KMS-11 (cell line): ENCODE data around the gene GCHFR.

Source experiments
- H2AFZ ChIP-seq: fragments of 200-600 bp; sonication (generic); 2 replicates; pipeline ENCODE4 v1.6.1; 2016; ENCODE audit warnings: antibody characterized with exemption, mixed run types, low read depth
- H3K27ac ChIP-seq: fragments of 200-600 bp; sonication (generic); 2 replicates; pipeline ENCODE4 v1.6.1; 2016; ENCODE audit warnings: mild to moderate bottlenecking, mixed run types
- H3K27me3 ChIP-seq: fragments of 200-600 bp; sonication (generic); 2 replicates; pipeline ENCODE4 v1.6.1; 2017; ENCODE audit warnings: mild to moderate bottlenecking, low read depth, mixed run types, moderate library complexity; ENCODE audit not compliant: insufficient read depth
- H3K36me3 ChIP-seq: fragments of 200-600 bp; sonication (generic); 2 replicates; pipeline ENCODE4 v1.6.1; 2017; ENCODE audit warnings: mild to moderate bottlenecking, mixed run types; ENCODE audit not compliant: insufficient read depth
- H3K4me1 ChIP-seq: fragments of 200-600 bp; sonication (generic); 2 replicates; pipeline ENCODE4 v1.6.1; 2016; ENCODE audit warnings: mild to moderate bottlenecking, low read depth, mixed run types; ENCODE audit not compliant: poor library complexity, severe bottlenecking
- H3K4me2 ChIP-seq: fragments of 200-600 bp; sonication (generic); 2 replicates; pipeline ENCODE4 v1.7.0; 2016; ENCODE audit warnings: mild to moderate bottlenecking, mixed run types
- H3K4me3 ChIP-seq: fragments of 200-600 bp; sonication (generic); IDR thresholded peaks from 2 replicates; pipeline ENCODE4 v1.6.1; 2017; ENCODE audit warnings: low read depth, low read length, mixed read lengths; ENCODE audit not compliant: insufficient read depth
- H3K79me2 ChIP-seq: fragments of 200-600 bp; sonication (generic); 2 replicates; pipeline ENCODE4 v1.6.1; 2016; ENCODE audit warnings: low read depth, mixed run types; ENCODE audit not compliant: insufficient read depth
- H3K9ac ChIP-seq: fragments of 200-600 bp; sonication (generic); 2 replicates; pipeline ENCODE4 v1.6.1; 2016; ENCODE audit warnings: mild to moderate bottlenecking, mixed run types
- H4K20me1 ChIP-seq: fragments of 200-600 bp; sonication (generic); 2 replicates; pipeline ENCODE4 v1.6.1; 2016; ENCODE audit warnings: mild to moderate bottlenecking, mixed run types; ENCODE audit not compliant: insufficient read depth
- TF ChIP-seq, protein P1 (sequence below): fragments of 200-600 bp; sonication (generic); conservative IDR thresholded peaks from 2 replicates; pipeline ENCODE4 v1.6.1; 2017; ENCODE audit warnings: low read depth, mild to moderate bottlenecking, antibody characterized with exemption, low read length, moderate library complexity, mixed read lengths

Gene GCHFR

GRCh38 chr15:40747685-40748631 is 15.9 kb upstream of the GCHFR start:
- H3K79me2 ChIP-seq = peaks cover 14% of the 10 kb centered on the region
- no peak overlapping the region for H3K4me3 ChIP-seq
- peak overlapping the region; percentile 9; the same call in 1 of the 2 replicates for H3K4me2 ChIP-seq
- H3K4me1 ChIP-seq = peaks cover 66% of the 10 kb centered on the region
- TF ChIP-seq, protein P1, sequence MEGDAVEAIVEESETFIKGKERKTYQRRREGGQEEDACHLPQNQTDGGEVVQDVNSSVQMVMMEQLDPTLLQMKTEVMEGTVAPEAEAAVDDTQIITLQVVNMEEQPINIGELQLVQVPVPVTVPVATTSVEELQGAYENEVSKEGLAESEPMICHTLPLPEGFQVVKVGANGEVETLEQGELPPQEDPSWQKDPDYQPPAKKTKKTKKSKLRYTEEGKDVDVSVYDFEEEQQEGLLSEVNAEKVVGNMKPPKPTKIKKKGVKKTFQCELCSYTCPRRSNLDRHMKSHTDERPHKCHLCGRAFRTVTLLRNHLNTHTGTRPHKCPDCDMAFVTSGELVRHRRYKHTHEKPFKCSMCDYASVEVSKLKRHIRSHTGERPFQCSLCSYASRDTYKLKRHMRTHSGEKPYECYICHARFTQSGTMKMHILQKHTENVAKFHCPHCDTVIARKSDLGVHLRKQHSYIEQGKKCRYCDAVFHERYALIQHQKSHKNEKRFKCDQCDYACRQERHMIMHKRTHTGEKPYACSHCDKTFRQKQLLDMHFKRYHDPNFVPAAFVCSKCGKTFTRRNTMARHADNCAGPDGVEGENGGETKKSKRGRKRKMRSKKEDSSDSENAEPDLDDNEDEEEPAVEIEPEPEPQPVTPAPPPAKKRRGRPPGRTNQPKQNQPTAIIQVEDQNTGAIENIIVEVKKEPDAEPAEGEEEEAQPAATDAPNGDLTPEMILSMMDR = no peak
- peak overlapping the region; percentile 24; the same call in 1 of the 2 replicates for H3K27ac ChIP-seq
- H4K20me1 ChIP-seq = no peaks in the 10 kb centered on the region
- no peaks in the 10 kb centered on the region for H3K27me3 ChIP-seq
- H2AFZ ChIP-seq = no peak overlapping the region
- no peak overlapping the region for H3K9ac ChIP-seq
- peaks cover 2% of the 10 kb centered on the region; the same call in 1 of the 2 replicates for H3K36me3 ChIP-seq

GRCh38 chr15:40749151-40749630 is 14.7 kb upstream of the GCHFR start:
- Histone ChIP-seq H3K9ac (no peak overlapping the region), H3K4me1 (peaks cover 65% of the 10 kb centered on the region), H3K27ac (no peak overlapping the region), H3K4me2 (no peak overlapping the region), H3K36me3 (peaks cover 2% of the 10 kb centered on the region; the same call in 1 of the 2 replicates), H3K79me2 (peaks cover 26% of the 10 kb centered on the region), H3K27me3 (no peaks in the 10 kb centered on the region), H4K20me1 (no peaks in the 10 kb centered on the region), H2AFZ (no peak overlapping the region), H3K4me3 (no peak overlapping the region)
- TF ChIP-seq, protein P1 = no peak

DNA sequence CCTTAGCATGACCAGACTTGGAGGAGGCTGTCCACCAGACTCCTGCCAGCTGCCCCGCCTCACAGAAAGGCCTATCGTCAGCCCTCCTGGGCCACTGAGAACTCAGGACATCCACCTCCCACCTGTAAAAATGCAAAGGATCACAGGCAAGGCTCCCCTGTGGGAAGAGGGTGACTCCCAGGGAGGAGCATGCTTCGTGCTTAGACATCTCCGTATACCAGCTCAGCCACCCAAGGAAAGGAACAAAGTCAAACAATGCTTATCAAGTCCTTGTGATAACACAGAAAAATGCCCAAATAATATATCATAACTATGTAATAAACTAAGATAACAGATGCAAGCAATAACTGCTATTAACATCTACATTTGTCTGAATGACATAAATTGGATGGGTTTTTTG is 13.0 kb upstream of the GCHFR start:
- no peak overlapping the region for H2AFZ ChIP-seq
- H3K9ac ChIP-seq = no peak overlapping the region
- H3K27ac ChIP-seq = no peak overlapping the region
- TF ChIP-seq, protein P1 = no peak
- H3K4me1 ChIP-seq = peaks cover 53% of the 10 kb centered on the region
- H4K20me1 ChIP-seq = no peaks in the 10 kb centered on the region
- no peak overlapping the region for H3K4me3 ChIP-seq
- H3K4me2 ChIP-seq = no peak overlapping the region
- H3K27me3 ChIP-seq = no peaks in the 10 kb centered on the region
- peaks cover 2% of the 10 kb centered on the region; the same call in 1 of the 2 replicates for H3K36me3 ChIP-seq
- peaks cover 33% of the 10 kb centered on the region for H3K79me2 ChIP-seq

DNA sequence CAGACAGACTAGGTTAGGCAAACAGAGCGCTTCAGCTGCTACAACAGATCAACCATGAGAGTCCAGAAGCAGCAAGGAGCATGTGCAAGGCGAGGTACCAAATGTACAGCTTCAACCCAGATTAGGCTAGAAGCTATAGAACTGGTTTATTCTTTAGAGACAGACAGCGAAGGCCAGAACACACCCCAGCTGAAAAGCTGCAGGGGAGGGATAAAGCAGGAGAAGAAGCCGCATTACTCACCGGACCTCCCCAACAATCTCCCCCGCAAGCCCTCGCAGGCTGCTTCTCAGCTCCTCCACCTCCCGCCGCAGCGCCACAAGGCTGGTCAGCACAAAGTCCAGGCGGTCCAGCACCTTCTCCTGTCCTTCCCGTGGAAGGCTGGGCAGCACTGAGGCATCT is 12.1 kb upstream of the GCHFR start:
- peaks cover 33% of the 10 kb centered on the region for H3K79me2 ChIP-seq
- H3K27ac ChIP-seq = no peak overlapping the region
- peaks cover 2% of the 10 kb centered on the region; the same call in 1 of the 2 replicates for H3K36me3 ChIP-seq
- H3K9ac ChIP-seq = no peak overlapping the region
- no peaks in the 10 kb centered on the region for H4K20me1 ChIP-seq
- no peaks in the 10 kb centered on the region for H3K27me3 ChIP-seq
- H2AFZ ChIP-seq = no peak overlapping the region
- peaks cover 46% of the 10 kb centered on the region for H3K4me1 ChIP-seq
- H3K4me3 ChIP-seq = no peak overlapping the region
- TF ChIP-seq, protein P1 = no peak
- no peak overlapping the region for H3K4me2 ChIP-seq
